Upper lobe of right lung (tissue), 1 donor: ENCODE results near the gene RPS4Y2. TPM values are rescaled to one million over a fixed set of nuclear protein-coding genes. Genes with fewer than 3 reads are reported as not detected.

Source experiments
- ATAC-seq: fragments of 200-7000 bp; cut with Tn5 transposase; one replicate; pipeline ENCODE4 v1.9.1; 2020; ENCODE audit warnings: mild to moderate bottlenecking, moderate library complexity
- DNase-seq: peaks from one replicate; pipeline ENCODE4 v3.0.0-alpha.2; 2020
- H3K27ac ChIP-seq: fragments of 200-600 bp; one replicate; pipeline ENCODE4 v1.8.0; 2022
- H3K27me3 ChIP-seq: fragments of 200-600 bp; one replicate; pipeline ENCODE4 v1.8.0; 2022; ENCODE audit warnings: mild to moderate bottlenecking
- H3K36me3 ChIP-seq: fragments of 200-600 bp; one replicate; pipeline ENCODE4 v1.8.0; 2022
- H3K4me1 ChIP-seq: fragments of 200-600 bp; one replicate; pipeline ENCODE4 v1.8.0; 2022
- H3K4me3 ChIP-seq: fragments of 200-600 bp; one replicate; pipeline ENCODE4 v1.8.0; 2022; ENCODE audit warnings: mild to moderate bottlenecking
- H3K9me3 ChIP-seq: fragments of 200-600 bp; one replicate; pipeline ENCODE4 v1.8.0; 2022
- CTCF ChIP-seq: fragments of 200-600 bp; IDR thresholded peaks from one replicate; pipeline ENCODE4 v1.8.0; 2022; ENCODE audit warnings: antibody characterized with exemption
- intact Hi-C: fragments of 100-400 bp; cut with DNase I; formaldehyde crosslinking; loops from one replicate; pipeline ENCODE4 v1.11.0; 2022
- total RNA-seq: library from RNA; stranded (reverse); fragmentation: NEBNext Ultra II Directional; extraction: Animal tissue kit (Norgen Biotek cat#: 25700); gene quantifications from one replicate; pipeline ENCODE4 v1.2.1, GENCODE V29; 2021
- donor health status: DM: no; HTN: yes; CAD: no; lungs with severe emphysema.

Gene RPS4Y2
- total RNA-seq, 1 donor from 2014 or later, result not detected

GRCh38 chrY:20776104-20776503, 20.2 kb downstream of the RPS4Y2 start:
- H3K27ac ChIP-seq, result no peak overlapping the region

DNA sequence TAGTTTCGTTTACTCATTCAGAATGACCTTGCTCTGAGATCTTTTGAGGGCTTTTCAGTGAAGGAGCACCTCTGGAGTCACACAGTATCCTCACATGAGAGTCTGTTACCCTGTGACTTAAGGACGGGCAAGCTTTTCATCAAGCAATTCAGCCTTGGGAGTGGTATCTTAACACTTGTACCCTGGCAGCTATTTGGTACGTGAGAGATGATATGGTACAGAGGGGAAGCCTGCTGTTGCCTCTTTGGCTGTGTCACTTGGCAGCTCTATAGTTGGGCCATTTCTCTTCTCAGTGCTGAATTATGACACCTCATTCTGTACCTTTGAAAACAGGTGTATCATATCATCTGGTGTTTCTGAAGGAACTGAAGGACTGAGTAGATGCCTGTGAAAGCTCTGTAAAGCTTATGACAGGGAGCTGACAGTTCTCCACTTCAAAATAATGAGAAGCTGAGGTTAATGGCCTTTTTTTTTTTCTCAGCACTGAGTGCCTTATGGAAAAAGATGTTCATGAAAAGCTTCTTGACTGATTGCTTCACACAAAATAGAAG, 24.3 kb downstream of the RPS4Y2 start:
- H3K36me3 ChIP-seq, result no peaks in the 10 kb centered on the region
- no peaks in the 10 kb centered on the region for H3K9me3 ChIP-seq
- H3K27ac ChIP-seq, result no peak overlapping the region
- intact Hi-C loops, result no loop called here
- H3K4me1 ChIP-seq, result no peaks in the 10 kb centered on the region
- TF ChIP-seq CTCF, result no peak
- no peak overlapping the region for H3K4me3 ChIP-seq
- ATAC-seq (no peak), DNase-seq (no peak)
- no peaks in the 10 kb centered on the region for H3K27me3 ChIP-seq

More at GRCh38 chrY:20776104-20776503, 20.2 kb downstream of the RPS4Y2 start:
- no peak overlapping the region for H3K4me3 ChIP-seq
- H3K9me3 ChIP-seq, result no peaks in the 10 kb centered on the region
- DNase-seq (no peak), ATAC-seq (no peak)
- intact Hi-C loops, result no loop called here
- H3K36me3 ChIP-seq, result no peaks in the 10 kb centered on the region
- H3K4me1 ChIP-seq, result no peaks in the 10 kb centered on the region
- no peaks in the 10 kb centered on the region for H3K27me3 ChIP-seq
- no peak for TF ChIP-seq CTCF

- DNase-seq (no peak), ATAC-seq (no peak)
- Histone ChIP-seq H3K9me3 (no peaks in the 10 kb centered on the region), H3K27me3 (no peaks in the 10 kb centered on the region), H3K4me1 (no peaks in the 10 kb centered on the region), H3K27ac (no peak overlapping the region), H3K4me3 (no peak overlapping the region), H3K36me3 (no peaks in the 10 kb centered on the region)
- no peak for TF ChIP-seq CTCF
- intact Hi-C loops, result no loop called here
Measured at GRCh38 chrY:20780776-20781175, 24.9 kb downstream of the RPS4Y2 start.

GRCh38 chrY:20781408-20781807, 25.5 kb downstream of the RPS4Y2 start:
- no peak for DNase-seq
- intact Hi-C loops, result no loop called here
- Histone ChIP-seq H3K4me1 (no peaks in the 10 kb centered on the region), H3K27me3 (no peaks in the 10 kb centered on the region), H3K27ac (no peak overlapping the region), H3K36me3 (no peaks in the 10 kb centered on the region), H3K4me3 (no peak overlapping the region), H3K9me3 (no peaks in the 10 kb centered on the region)
- TF ChIP-seq CTCF, result no peak
- no peak for ATAC-seq

DNA sequence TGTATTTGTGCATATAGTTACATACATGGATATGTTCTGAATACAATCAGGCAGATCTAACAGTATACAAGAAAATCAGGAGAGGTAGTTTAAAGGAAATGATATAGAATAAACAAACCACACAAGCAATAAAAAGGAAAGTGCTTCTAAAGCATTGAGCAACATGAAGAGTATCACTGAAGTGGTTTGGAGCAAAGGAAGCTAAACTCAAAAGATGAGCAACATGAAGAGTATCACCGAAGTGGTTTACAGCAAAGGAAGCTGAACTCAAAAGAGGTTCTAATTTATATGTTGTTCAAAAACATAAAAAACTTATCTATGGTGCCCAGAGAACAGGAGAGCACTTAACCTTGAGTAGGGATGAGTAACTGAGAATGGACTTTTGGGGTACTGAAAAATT, 29.1 kb downstream of the RPS4Y2 start:
- intact Hi-C loops, result no loop called here
- Histone ChIP-seq H3K4me1 (no peaks in the 10 kb centered on the region), H3K36me3 (no peaks in the 10 kb centered on the region), H3K4me3 (no peak overlapping the region), H3K27me3 (no peaks in the 10 kb centered on the region), H3K9me3 (no peaks in the 10 kb centered on the region), H3K27ac (no peak overlapping the region)
- TF ChIP-seq CTCF, result no peak
- DNase-seq, result no peak
- no peak for ATAC-seq

- no peak for TF ChIP-seq CTCF
- ATAC-seq (no peak), DNase-seq (no peak)
- H3K4me3 ChIP-seq, result no peak overlapping the region
- no peaks in the 10 kb centered on the region for H3K27me3 ChIP-seq
- H3K36me3 ChIP-seq, result no peaks in the 10 kb centered on the region
- H3K4me1 ChIP-seq, result no peaks in the 10 kb centered on the region
- intact Hi-C loops, result no loop called here
- no peaks in the 10 kb centered on the region for H3K9me3 ChIP-seq
- H3K27ac ChIP-seq, result no peak overlapping the region
Measured at GRCh38 chrY:20787076-20787475, 31.2 kb downstream of the RPS4Y2 start.
